Panc1 (cell line): ENCODE results near the gene DLGAP4. TPM values are rescaled to one million over a fixed set of nuclear protein-coding genes. Genes with fewer than 3 reads are reported as not detected.

Source experiments
- ATAC-seq: fragments of 200-7000 bp; cut with Tn5 transposase; 2 replicates; pipeline ENCODE4 v1.9.1; 2020; ENCODE audit warnings: mild to moderate bottlenecking, moderate library complexity
- BruUV-seq: library from RNA; stranded (reverse); fragments of 400-500 nt; replicated peaks from 2 replicates; lab custom pipeline; 2021; lab: Mats Ljungman, UMichigan
- CTCF ChIA-PET: fragments of 300-600 bp; sonication (Branson Sonifier 250); formaldehyde crosslinking; loops from one replicate; lab custom pipeline; 2022; ENCODE audit warnings: antibody characterized with exemption; lab: Charles Lee
- POLR2A ChIA-PET: fragments of 300-600 bp; sonication (Branson Sonifier 250); formaldehyde crosslinking; loops from one replicate; lab custom pipeline; 2022; ENCODE audit warnings: antibody characterized with exemption; lab: Charles Lee
- DNase-seq: peaks from one replicate; pipeline ENCODE4 v3.0.0-alpha.2; 2010; ENCODE audit warnings: low read depth, low spot score
- H3K27ac ChIP-seq: 2 replicates; pipeline ENCODE4 v1.5.1; 2011; ENCODE audit warnings: mild to moderate bottlenecking, low read length, inconsistent platforms
- H3K27me3 ChIP-seq: fragments of 200-500 bp; sonication (Bioruptor generic); 2 replicates; pipeline ENCODE4 v1.6.0; 2014; ENCODE audit warnings: low read length, inconsistent platforms; ENCODE audit not compliant: control insufficient read depth, insufficient read depth
- H3K36me3 ChIP-seq: fragments of 200-500 bp; sonication (Bioruptor generic); 2 replicates; pipeline ENCODE4 v1.5.1; 2014; ENCODE audit warnings: inconsistent platforms, mild to moderate bottlenecking, low read length, moderate library complexity; ENCODE audit not compliant: control insufficient read depth, insufficient read depth
- H3K4me1 ChIP-seq: 2 replicates; pipeline ENCODE4 v1.5.1; 2011; ENCODE audit warnings: inconsistent platforms, mild to moderate bottlenecking, low read length, moderate library complexity; ENCODE audit not compliant: control insufficient read depth, insufficient read depth
- H3K4me3 ChIP-seq, 2 experiments: 2 replicates each; pipeline ENCODE4 v1.5.1; 2011 to 2012; ENCODE audit warnings: low read depth in 2 of 2, low read length in 2 of 2, mild to moderate bottlenecking in 2 of 2, inconsistent platforms in 1 of 2, moderate library complexity in 1 of 2
- H3K9me3 ChIP-seq: fragments of 200-500 bp; sonication (Bioruptor generic); 2 replicates; pipeline ENCODE4 v1.5.1; 2014; ENCODE audit warnings: low read depth, mild to moderate bottlenecking, inconsistent platforms, low read length, moderate library complexity; ENCODE audit not compliant: control insufficient read depth, insufficient read depth
- CTCF ChIP-seq: fragments of 450-650 bp; IDR thresholded peaks from 2 replicates; pipeline ENCODE4 v1.5.1; 2017; ENCODE audit warnings: mild to moderate bottlenecking
- POLR2AphosphoS5 ChIP-seq: IDR thresholded peaks from 2 replicates; pipeline ENCODE4 v1.6.1; 2012; ENCODE audit warnings: mild to moderate bottlenecking, low read depth, low read length, moderate library complexity
- REST ChIP-seq, 2 experiments: IDR thresholded peaks; 2 replicates each; pipeline ENCODE4 v1.6.1; 2011 to 2012; ENCODE audit warnings: low read depth in 2 of 2, control low read depth in 1 of 2, low read length in 1 of 2, mild to moderate bottlenecking in 1 of 2, moderate library complexity in 1 of 2; ENCODE audit not compliant: insufficient read depth in 1 of 2
- SIN3A ChIP-seq: IDR thresholded peaks from 2 replicates; pipeline ENCODE4 v1.6.1; 2012; ENCODE audit warnings: low read depth, mild to moderate bottlenecking, low read length, moderate library complexity, borderline replicate concordance; ENCODE audit not compliant: insufficient read depth
- TCF7L2 ChIP-seq: IDR thresholded peaks from 2 replicates; pipeline ENCODE4 v1.6.1; 2011; ENCODE audit warnings: mild to moderate bottlenecking, low read depth, low read length, inconsistent platforms
- in situ Hi-C: cut with HindIII; loops from 2 replicates; pipeline ENCODE4 v1.10.0; 2016; ENCODE audit warnings: low sequenced_read_pairs, low pct_unique_long_range_greater_than_20kb
- intact Hi-C: fragments of 100-400 bp; cut with micrococcal nuclease; formaldehyde crosslinking; loops from one replicate; pipeline ENCODE4 v1.10.0; 2022; ENCODE audit not compliant: unreplicated experiment
- total RNA-seq: library from RNA; stranded (reverse); gene quantifications from one replicate; pipeline ENCODE4 v1.2.1, GENCODE V29; 2021; ENCODE audit not compliant: unreplicated experiment

The DLGAP4 gene
- total RNA-seq, 1 experiment from 2014 or later: 52.5 TPM

DNA sequence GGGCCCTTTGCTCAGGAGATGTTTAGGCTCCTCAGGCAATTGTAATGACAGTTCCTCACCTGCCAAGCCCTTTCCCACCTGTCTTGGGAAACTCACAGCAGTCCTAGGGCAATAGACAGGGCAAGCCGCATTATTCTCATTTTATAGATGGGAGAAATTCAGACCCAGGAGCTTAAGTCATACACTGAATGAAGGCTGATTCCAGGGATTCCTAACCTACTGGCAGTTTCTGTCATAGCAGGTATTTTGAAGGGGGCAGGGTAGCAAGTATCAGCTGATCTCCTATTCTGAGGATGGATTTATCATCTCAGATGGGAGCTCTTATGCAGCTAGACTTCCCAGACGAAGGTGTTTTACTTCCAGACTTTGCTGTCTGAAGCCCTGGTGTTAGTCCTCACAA lies 173.8 kb downstream of the DLGAP4 start:
- DNase-seq (no peak), ATAC-seq (no peak)
- Histone ChIP-seq H3K4me3 (no peak overlapping the region), H3K36me3 (no peaks in the 10 kb centered on the region), H3K27ac (no peak overlapping the region), H3K27me3 (no peaks in the 10 kb centered on the region), H3K9me3 (no peaks in the 10 kb centered on the region), H3K4me1 (peaks cover 24% of the 10 kb centered on the region)
- BruUV-seq: no TSS peak
- in situ Hi-C loops: no loop called here
- no peak for TF ChIP-seq REST (IDR thresholded peaks at IDR 0.05; ENCODE audit: insufficient read depth in 1 of 2, low read depth in 2 of 2, low read length in 1 of 2)
- TF ChIP-seq CTCF: no peak
- no peak for TF ChIP-seq SIN3A
- no peak for TF ChIP-seq TCF7L2
- intact Hi-C loops: no loop called here
- CTCF ChIA-PET: no interaction called here
- POLR2A ChIA-PET: interaction anchor here (0.6 kb wide), 1 partner anchor 96 kb away, joined by 3 read pairs; no protein-coding TSS in a partner anchor

- peaks cover 24% of the 10 kb centered on the region for H3K4me1 ChIP-seq
- ChIA-PET POLR2A (no interaction called here), CTCF (no interaction called here)
- TF ChIP-seq REST (IDR thresholded peaks at IDR 0.05; ENCODE audit: insufficient read depth in 1 of 2, low read depth in 2 of 2, low read length in 1 of 2) (no peak), CTCF (no peak), POLR2AphosphoS5 (no peak), TCF7L2 (no peak), SIN3A (no peak)
- H3K36me3 ChIP-seq: no peaks in the 10 kb centered on the region
- H3K27me3 ChIP-seq: no peaks in the 10 kb centered on the region
- no peaks in the 10 kb centered on the region for H3K9me3 ChIP-seq
- DNase-seq (no peak), ATAC-seq (no peak)
- no peak overlapping the region for H3K4me3 ChIP-seq
- intact Hi-C loops (no loop called here), in situ Hi-C loops (no loop called here)
- no TSS peak for BruUV-seq
- no peak overlapping the region for H3K27ac ChIP-seq
Observed at GRCh38 chr20:36480456-36481048, 174.4 kb downstream of the DLGAP4 start.
